GM18858 (cell line): ENCODE measurements around the gene NHLH2.

Source experiments
- ATAC-seq: cut with Tn5 transposase; IDR thresholded peaks from one replicate; pipeline ENCODE4 v1.9.1; 2021; ENCODE audit not compliant: unreplicated experiment

The NHLH2 gene

GRCh38 chr1:115838431-115839028 lies 2.4 kb downstream of the NHLH2 start:
- no peak for ATAC-seq

GRCh38 chr1:115837740-115838421 lies 3.0 kb downstream of the NHLH2 start:
- no peak for ATAC-seq

- ATAC-seq: no peak
These were observed 3.6 kb downstream of the NHLH2 start for GRCh38 chr1:115837341-115837739.

- no peak for ATAC-seq
These were observed 7.1 kb downstream of the NHLH2 start for GRCh38 chr1:115833856-115834255.

GRCh38 chr1:115832651-115833050 lies 8.3 kb downstream of the NHLH2 start:
- no peak for ATAC-seq

DNA sequence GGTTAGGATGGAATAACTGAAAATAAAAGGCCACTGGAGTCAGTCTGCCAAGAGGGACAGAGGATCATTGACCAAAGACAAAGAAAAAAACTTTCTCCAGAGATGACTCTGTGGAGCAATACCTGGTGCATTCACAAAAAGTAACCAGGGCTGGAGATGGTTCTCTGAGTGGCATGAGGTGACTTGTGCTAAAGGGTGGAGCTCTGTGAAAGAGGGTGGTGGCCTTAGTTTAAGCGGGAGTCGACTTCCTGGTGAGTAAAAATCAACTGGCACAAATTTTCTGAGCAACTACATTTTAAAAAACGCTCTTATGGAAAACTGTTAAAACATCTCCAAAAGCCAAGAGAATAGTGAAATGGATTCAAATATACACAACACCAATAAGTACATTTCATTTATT lies 10.0 kb downstream of the NHLH2 start:
- no peak for ATAC-seq

- ATAC-seq: no peak
These were observed 11.0 kb downstream of the NHLH2 start for GRCh38 chr1:115829947-115830346.

GRCh38 chr1:115829023-115829674 lies 11.8 kb downstream of the NHLH2 start:
- ATAC-seq: no peak

DNA sequence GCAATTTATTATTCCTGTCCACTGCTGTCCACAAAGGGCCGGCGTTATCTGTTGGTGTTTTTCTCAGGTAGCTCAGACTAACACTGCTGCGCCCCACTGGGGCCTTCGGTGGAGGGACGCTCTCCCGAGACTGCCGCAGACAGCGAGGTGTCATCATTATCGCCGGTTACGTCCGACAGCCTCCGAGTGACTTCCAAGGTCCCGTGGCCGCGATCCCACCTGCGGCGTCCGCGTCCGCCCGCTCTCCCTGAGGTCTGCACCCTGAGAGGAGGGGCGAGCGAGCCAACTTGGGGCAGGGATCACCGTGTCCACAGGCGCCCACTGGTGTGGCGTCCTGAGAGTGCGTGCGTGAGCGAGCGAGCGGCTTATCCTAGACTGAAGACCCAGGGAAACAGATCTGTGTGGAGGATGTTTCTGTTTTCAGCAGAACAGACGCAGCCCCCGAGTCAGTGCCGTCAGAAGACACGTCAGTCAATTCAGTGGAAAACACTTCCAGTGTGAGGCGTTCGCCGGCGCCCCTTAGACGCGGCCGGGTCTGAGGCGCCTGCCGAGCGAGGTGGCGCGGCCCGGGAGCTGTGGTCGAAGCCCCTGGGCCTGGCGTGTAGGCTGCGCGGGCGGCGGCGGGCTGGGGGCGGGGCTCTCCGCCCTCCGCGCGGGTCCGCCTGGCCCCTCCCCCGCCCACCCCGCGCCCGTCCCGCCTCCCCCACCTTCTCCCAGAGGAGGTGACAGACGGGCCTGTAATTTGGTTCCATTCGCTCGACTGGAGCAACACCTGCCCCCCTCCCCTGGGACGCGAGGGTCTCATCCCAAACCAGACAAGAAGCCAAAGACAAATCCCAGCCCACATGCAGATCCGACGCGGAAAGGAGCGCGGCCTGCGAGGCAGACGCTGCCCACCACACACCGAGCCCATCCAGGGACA lies 12.6 kb downstream of the NHLH2 start:
- no peak for ATAC-seq

DNA sequence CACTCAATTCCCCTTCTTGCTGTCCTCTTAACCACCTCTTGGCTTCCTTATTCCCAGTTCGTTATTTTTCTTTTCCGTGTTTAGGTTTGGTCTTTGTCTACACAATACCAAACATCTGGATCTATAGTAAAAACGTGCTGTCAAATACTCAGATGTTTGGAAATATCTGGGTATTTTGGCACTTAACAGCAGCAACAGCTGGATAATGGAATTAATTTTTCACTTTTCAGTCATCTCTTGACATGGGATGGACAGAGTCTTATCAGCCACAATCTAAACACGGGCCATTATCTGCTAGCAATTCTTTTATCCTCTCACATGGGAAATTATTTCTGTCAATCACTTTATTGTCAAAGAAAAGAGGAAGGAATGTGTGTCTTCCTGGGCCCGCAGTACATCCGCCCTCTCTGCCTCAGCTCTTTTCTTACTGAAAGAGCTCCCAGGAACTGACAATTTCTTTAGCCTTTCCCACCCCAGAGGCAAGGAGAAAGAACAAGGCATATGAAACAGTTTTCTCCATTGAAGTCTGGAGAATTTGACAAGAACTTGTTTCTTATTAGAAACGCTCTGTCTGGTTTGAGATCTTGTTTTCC lies 13.4 kb downstream of the NHLH2 start:
- no peak for ATAC-seq

DNA sequence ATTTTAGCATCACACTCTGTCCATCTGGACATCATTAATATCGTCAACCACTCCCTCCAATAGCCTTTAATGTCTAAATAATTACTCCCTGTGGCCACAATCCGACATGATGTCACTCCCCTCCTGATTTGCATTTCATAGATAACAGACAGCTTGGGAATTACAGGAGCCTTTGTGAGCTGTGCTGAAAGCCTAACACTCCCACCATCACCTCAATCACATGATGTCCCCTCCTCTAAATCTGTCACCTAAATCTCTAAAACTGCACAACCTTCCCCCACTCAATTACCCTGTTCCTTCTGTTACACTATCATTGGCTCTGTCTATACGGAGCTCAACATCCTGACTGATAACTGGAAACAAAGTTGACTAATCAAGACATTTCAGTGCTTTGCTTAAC lies 14.3 kb downstream of the NHLH2 start:
- no peak for ATAC-seq

- no peak for ATAC-seq
These were observed 18.8 kb downstream of the NHLH2 start for GRCh38 chr1:115822117-115822516.

DNA sequence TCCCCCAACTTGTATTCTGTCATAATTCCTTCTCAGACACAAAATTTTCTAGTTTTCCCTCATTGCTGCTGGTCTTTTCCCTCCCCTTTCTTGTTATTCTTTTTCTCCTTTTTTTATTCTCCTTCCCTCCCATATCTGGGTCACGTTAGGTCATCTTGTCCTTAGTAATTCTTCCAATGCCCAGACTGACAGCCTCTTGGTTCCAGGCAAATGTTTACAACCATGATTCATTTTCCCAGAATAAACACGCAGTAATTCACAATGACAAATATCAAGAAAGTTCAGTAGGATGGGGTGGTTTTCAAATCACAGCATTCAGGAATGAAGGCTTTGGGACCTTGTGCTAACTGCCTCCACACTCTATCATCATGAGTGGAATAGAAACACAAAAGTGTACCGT lies 25.2 kb downstream of the NHLH2 start:
- no peak for ATAC-seq

DNA sequence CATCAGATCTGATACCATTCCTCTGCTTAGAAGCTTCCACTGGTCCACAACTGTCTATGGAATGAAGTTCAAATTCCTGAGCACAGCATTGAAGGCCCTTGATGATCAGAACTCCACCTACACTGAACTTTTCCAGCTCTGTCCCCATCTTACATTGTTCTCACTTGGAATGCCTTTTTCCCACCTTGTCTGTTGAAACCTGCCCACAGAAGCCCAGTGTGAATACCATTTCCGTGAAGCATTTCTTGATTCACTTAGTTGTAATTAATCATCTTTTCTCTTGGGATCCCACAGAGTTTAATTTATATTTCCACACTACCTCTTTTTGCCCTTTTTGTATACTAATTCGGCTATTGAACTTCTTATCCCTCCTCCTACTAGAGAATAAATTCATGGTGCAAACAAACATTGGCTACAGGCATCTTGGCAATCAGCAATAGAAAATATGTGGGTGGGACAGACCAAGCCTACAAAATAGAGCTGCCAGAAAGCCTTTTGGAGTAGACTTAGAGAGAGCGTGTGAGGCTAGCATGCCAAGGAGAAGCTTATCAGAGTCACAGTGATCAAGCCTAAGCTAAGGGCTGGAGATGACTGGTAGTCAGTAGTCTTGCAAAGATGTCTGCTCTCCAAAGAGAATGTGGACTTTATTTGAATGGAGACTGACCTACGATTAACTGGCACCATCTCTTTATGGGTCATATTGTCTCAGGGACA lies 26.1 kb downstream of the NHLH2 start:
- no peak for ATAC-seq

GRCh38 chr1:115813727-115814126 lies 27.2 kb downstream of the NHLH2 start:
- ATAC-seq: no peak

DNA sequence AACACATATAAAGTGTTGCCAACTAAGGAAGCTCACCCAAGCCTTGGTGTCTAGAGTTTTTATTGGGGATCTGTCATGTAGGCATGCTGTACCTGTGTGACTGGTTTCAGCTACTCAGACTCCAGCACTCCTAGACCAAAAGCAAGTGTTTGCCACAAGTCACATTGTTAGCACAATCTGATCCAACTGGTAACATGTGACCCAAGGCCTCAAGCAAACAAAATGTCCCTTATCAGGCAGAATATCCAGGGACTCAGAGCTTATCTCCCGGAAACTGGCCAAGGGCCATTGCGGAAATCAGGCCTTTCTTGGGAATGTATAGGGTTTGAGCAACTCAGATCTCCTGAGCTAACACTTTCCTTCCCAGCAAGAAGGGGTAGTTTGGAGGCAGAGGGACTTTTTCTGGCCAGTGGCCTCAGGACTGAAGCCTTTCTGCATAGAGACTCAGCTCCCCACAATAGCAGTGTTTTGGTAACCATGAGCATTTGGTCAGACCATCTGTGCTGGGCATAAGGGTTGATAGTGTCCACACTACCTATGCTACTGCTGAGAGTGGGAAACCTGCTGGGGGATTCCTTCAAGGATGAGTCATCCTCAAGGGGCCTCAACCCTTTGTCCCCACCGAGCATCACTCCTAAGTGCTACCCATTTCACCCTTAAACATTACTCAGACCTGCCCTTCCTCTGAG lies 29.6 kb downstream of the NHLH2 start:
- no peak for ATAC-seq

DNA sequence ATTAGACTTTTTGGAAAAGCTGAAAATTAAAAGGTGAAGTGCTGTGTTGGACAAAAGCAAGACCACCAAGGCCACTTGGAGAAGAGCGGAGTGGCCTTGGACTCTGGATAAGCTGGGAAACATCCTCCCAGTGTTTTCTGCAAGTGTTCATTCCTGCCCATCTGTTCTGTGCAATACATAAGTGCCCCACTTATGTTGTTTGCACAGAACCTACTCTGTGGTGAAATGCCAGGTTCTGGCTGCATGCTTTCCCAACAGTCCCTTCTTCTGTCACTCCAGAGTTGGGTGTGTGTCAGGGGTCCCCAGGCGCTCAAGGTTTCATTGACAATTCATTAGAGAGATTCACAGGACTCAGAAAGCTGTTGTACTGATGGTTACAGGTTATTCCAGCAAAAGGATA lies 30.3 kb downstream of the NHLH2 start:
- ATAC-seq: no peak

GRCh38 chr1:115809847-115810246 lies 31.1 kb downstream of the NHLH2 start:
- no peak for ATAC-seq

DNA sequence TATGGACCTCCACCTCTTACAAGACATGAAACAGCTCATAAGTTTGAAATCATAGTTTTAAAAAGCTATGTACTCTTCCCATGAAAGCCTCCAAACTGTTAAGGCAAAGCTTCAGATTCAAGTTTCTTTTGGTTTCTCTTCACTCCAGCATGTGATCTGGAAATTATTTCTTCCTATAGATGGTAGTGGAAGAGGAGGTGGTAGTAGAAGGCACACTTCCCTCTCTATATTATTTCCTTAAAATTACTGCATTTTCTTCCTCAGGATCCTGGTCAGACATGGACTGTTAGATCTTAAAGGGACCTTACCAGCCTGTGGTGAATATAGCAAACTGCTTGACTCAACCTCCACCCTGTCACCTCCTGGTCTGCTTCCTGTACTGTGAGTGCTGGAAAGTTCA lies 31.9 kb downstream of the NHLH2 start:
- no peak for ATAC-seq

DNA sequence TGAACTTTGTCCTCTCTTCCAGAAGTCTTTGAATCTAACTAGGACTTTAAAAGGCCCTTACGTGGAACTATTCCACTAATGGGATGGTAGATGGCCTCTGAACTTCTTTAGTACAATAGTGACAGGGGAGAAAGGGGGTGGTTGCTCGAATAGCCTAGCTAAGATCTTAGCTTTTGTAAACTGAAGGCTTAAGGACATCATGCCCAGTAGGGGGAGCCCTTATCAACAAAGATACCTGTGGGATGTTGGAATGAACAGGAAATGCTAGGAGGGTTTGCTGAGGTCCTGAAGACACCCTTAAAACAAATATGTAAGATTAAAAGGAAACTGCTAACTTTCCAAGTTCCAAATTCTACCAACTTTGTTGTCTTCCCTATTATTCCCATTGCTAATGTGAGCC lies 33.2 kb downstream of the NHLH2 start:
- ATAC-seq: no peak
